Lower lobe of right lung (tissue), 2 donors: ENCODE data around the gene LONP2. TPM values are rescaled to one million over a fixed set of nuclear protein-coding genes. Genes with fewer than 3 reads are reported as not detected.
"Not testable (repeated sequence)": the region's sequence is repeated elsewhere in the genome, so short reads cannot be mapped to it uniquely, and the experiment has no call there.

Source experiments
- ATAC-seq, 2 donors: fragments of 200-7000 bp; cut with Tn5 transposase; one replicate each; pipeline ENCODE4 v1.9.1; 2020 to 2022; ENCODE audit warnings: mild to moderate bottlenecking in 2 of 2, moderate library complexity in 2 of 2
- DNase-seq: peaks from one replicate; pipeline ENCODE4 v3.0.0-alpha.2; 2020
- H3K27ac ChIP-seq: fragments of 200-600 bp; one replicate; pipeline ENCODE4 v1.8.0; 2022
- H3K27me3 ChIP-seq: fragments of 200-600 bp; one replicate; pipeline ENCODE4 v1.8.0; 2022; ENCODE audit warnings: low read depth
- H3K36me3 ChIP-seq: fragments of 200-600 bp; one replicate; pipeline ENCODE4 v1.8.0; 2022; ENCODE audit warnings: mild to moderate bottlenecking
- H3K4me1 ChIP-seq: fragments of 200-600 bp; one replicate; pipeline ENCODE4 v1.8.0; 2022
- H3K4me3 ChIP-seq: fragments of 200-600 bp; one replicate; pipeline ENCODE4 v1.8.0; 2022; ENCODE audit warnings: mild to moderate bottlenecking
- H3K9me3 ChIP-seq: fragments of 200-600 bp; one replicate; pipeline ENCODE4 v1.8.0; 2022
- CTCF ChIP-seq: fragments of 200-600 bp; IDR thresholded peaks from one replicate; pipeline ENCODE4 v1.8.0; 2022; ENCODE audit warnings: antibody characterized with exemption, mild to moderate bottlenecking
- intact Hi-C: fragments of 100-400 bp; cut with DNase I; formaldehyde crosslinking; loops from one replicate; pipeline ENCODE4 v1.11.0; 2022
- total RNA-seq: library from RNA; stranded (reverse); fragmentation: NEBNext Ultra II Directional; extraction: Animal tissue kit (Norgen Biotek cat#: 25700); gene quantifications from one replicate; pipeline ENCODE4 v1.2.1, GENCODE V29; 2021
- donor health status: DM: no; HTN: yes; CAD: no; lungs with severe emphysema.

The LONP2 gene
- total RNA-seq, 1 donor from 2014 or later, result 61.0 TPM

- TF ChIP-seq CTCF, result no peak
- ATAC-seq (no peak), DNase-seq (no peak)
- H3K9me3 ChIP-seq, result no peaks in the 10 kb centered on the region
- H3K4me3 ChIP-seq, result no peak overlapping the region
- peaks cover 4% of the 10 kb centered on the region for H3K4me1 ChIP-seq
- H3K27ac ChIP-seq, result no peak overlapping the region
- intact Hi-C loops, result no loop called here
- no peaks in the 10 kb centered on the region for H3K27me3 ChIP-seq
- H3K36me3 ChIP-seq, result peaks cover 80% of the 10 kb centered on the region
Observed at GRCh38 chr16:48299471-48299870, 55.4 kb downstream of the LONP2 start.

GRCh38 chr16:48300391-48300856 is 56.3 kb downstream of the LONP2 start:
- ATAC-seq (no peak), DNase-seq (no peak)
- intact Hi-C loops, result no loop called here
- H3K4me3 ChIP-seq, result no peak overlapping the region
- no peak for TF ChIP-seq CTCF
- no peaks in the 10 kb centered on the region for H3K27me3 ChIP-seq
- peaks cover 90% of the 10 kb centered on the region for H3K36me3 ChIP-seq
- no peaks in the 10 kb centered on the region for H3K9me3 ChIP-seq
- no peaks in the 10 kb centered on the region for H3K4me1 ChIP-seq
- H3K27ac ChIP-seq, result no peak overlapping the region

- Histone ChIP-seq H3K27me3 (no peaks in the 10 kb centered on the region), H3K36me3 (peaks cover 42% of the 10 kb centered on the region), H3K27ac (no peak overlapping the region), H3K4me1 (no peaks in the 10 kb centered on the region), H3K4me3 (no peak overlapping the region), H3K9me3 (peaks cover 32% of the 10 kb centered on the region)
- no peak for TF ChIP-seq CTCF
- ATAC-seq (no peak), DNase-seq (no peak)
- intact Hi-C loops, result no loop called here
Observed at GRCh38 chr16:48308535-48308934, 64.4 kb downstream of the LONP2 start.

- TF ChIP-seq CTCF, result no peak
- no peaks in the 10 kb centered on the region for H3K27me3 ChIP-seq
- peaks cover 25% of the 10 kb centered on the region for H3K36me3 ChIP-seq
- H3K27ac ChIP-seq, result no peak overlapping the region
- ATAC-seq (no peak), DNase-seq (no peak)
- H3K4me1 ChIP-seq, result no peaks in the 10 kb centered on the region
- H3K9me3 ChIP-seq, result peaks cover 32% of the 10 kb centered on the region
- no peak overlapping the region for H3K4me3 ChIP-seq
- intact Hi-C loops, result no loop called here
Observed at GRCh38 chr16:48310908-48311641, 67.0 kb downstream of the LONP2 start.

GRCh38 chr16:48313905-48314304 is 69.8 kb downstream of the LONP2 start:
- peaks cover 25% of the 10 kb centered on the region for H3K9me3 ChIP-seq
- ATAC-seq, result not testable (repeated sequence)

GRCh38 chr16:48317026-48317425 is 72.9 kb downstream of the LONP2 start:
- Histone ChIP-seq H3K27me3 (no peaks in the 10 kb centered on the region), H3K36me3 (peaks cover 10% of the 10 kb centered on the region), H3K4me3 (no peak overlapping the region), H3K27ac (no peak overlapping the region), H3K4me1 (peaks cover 24% of the 10 kb centered on the region), H3K9me3 (no peaks in the 10 kb centered on the region)
- ATAC-seq (no peak), DNase-seq (no peak)
- TF ChIP-seq CTCF, result no peak
- intact Hi-C loops, result no loop called here

More at GRCh38 chr16:48313905-48314304, 69.8 kb downstream of the LONP2 start:
- H3K27me3 ChIP-seq, H3K4me3 ChIP-seq, intact Hi-C loops, H3K27ac ChIP-seq, DNase-seq: not testable (repeated sequence)
- Histone ChIP-seq H3K4me1 (peaks cover 17% of the 10 kb centered on the region), H3K36me3 (peaks cover 11% of the 10 kb centered on the region)
